ENCODE measurements around the gene SYPL1.

Gene SYPL1

GRCh38 chr7:106083717-106084116 is 28.4 kb downstream of the SYPL1 start:
- no peak overlapping the region for H3K4me3 ChIP-seq (ENCODE audit: low read depth, low read length)
- DNase-seq (ENCODE audit: low read depth, low spot score), result no peak
- in situ Hi-C loops (cut with HindIII; ENCODE audit: low sequenced_read_pairs), result no loop called here
- no peak for TF ChIP-seq CTCF (IDR thresholded peaks at IDR 0.05; ENCODE audit: low read depth, low read length)

GRCh38 chr7:106082087-106082854 is 29.8 kb downstream of the SYPL1 start:
- in situ Hi-C loops (cut with HindIII; ENCODE audit: low sequenced_read_pairs), result no loop called here
- no peak for TF ChIP-seq CTCF (IDR thresholded peaks at IDR 0.05; ENCODE audit: low read depth, low read length)
- no peak overlapping the region for H3K4me3 ChIP-seq (ENCODE audit: low read depth, low read length)
- no peak for DNase-seq (ENCODE audit: low read depth, low spot score)

- DNase-seq (ENCODE audit: low read depth, low spot score), result no peak
- no peak overlapping the region for H3K4me3 ChIP-seq (ENCODE audit: low read depth, low read length)
- in situ Hi-C loops (cut with HindIII; ENCODE audit: low sequenced_read_pairs), result no loop called here
- no peak for TF ChIP-seq CTCF (IDR thresholded peaks at IDR 0.05; ENCODE audit: low read depth, low read length)
Observed at GRCh38 chr7:106080300-106080987, 31.7 kb downstream of the SYPL1 start.

- no peak for DNase-seq (ENCODE audit: low read depth, low spot score)
- in situ Hi-C loops (cut with HindIII; ENCODE audit: low sequenced_read_pairs), result no loop called here
- H3K4me3 ChIP-seq (ENCODE audit: low read depth, low read length), result no peak overlapping the region
- no peak for TF ChIP-seq CTCF (IDR thresholded peaks at IDR 0.05; ENCODE audit: low read depth, low read length)
Observed at GRCh38 chr7:106076537-106076936, 35.6 kb downstream of the SYPL1 start.

- no peak for TF ChIP-seq CTCF (IDR thresholded peaks at IDR 0.05; ENCODE audit: low read depth, low read length)
- DNase-seq (ENCODE audit: low read depth, low spot score), result no peak
- H3K4me3 ChIP-seq (ENCODE audit: low read depth, low read length), result no peak overlapping the region
- in situ Hi-C loops (cut with HindIII; ENCODE audit: low sequenced_read_pairs), result no loop called here
Observed at GRCh38 chr7:106075937-106076336, 36.2 kb downstream of the SYPL1 start.

GRCh38 chr7:106074257-106074656 is 37.9 kb downstream of the SYPL1 start:
- no peak for TF ChIP-seq CTCF (IDR thresholded peaks at IDR 0.05; ENCODE audit: low read depth, low read length)
- H3K4me3 ChIP-seq (ENCODE audit: low read depth, low read length), result no peak overlapping the region
- DNase-seq (ENCODE audit: low read depth, low spot score), result no peak
- in situ Hi-C loops (cut with HindIII; ENCODE audit: low sequenced_read_pairs), result loop anchor here (25.0 kb wide), 1 partner anchor 88 kb away; no protein-coding TSS in a partner anchor
